GM19324 (cell line): ENCODE results near the gene ISG15.
"Not testable (repeated sequence)": the region's sequence is repeated elsewhere in the genome, so short reads cannot be mapped to it uniquely, and the experiment has no call there.

Source experiments
- ATAC-seq: cut with Tn5 transposase; IDR thresholded peaks from one replicate; pipeline ENCODE4 v1.9.1; 2021; ENCODE audit warnings: mild to moderate bottlenecking, moderate library complexity; ENCODE audit not compliant: unreplicated experiment, low FRiP score

The ISG15 gene

GRCh38 chr1:992362-992761 lies 20.9 kb upstream of the ISG15 start:
- no peak for ATAC-seq

DNA sequence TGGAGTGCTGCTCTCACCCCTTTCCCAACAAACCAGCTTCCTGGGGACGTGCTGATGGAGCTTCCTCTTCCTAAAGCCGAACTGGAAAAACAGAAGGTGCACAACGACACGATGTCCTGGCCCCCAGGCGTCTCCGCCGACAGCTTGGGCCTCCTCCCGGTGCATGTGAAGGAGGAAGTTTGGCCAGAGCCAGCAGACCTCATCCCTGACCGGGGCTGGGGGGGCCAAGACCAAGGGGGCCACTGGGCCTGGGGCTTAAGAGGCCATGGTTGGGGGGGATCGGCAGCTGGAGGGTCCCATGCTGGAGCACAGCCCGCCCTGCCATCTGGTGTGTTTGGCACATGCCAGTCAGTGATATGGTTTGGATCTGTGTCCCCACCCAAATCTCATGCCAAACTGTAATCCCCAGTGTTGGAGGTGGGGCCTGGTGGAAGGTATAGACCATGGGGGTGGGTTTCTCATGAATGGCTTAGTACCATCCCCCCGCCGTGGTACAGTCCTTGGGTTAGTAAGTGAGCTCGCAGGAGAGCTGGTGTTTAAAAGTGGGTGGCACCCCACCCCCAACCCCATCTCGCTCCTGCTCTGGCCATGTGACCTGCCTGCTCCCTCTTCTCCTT lies 19.8 kb upstream of the ISG15 start:
- ATAC-seq: no peak

DNA sequence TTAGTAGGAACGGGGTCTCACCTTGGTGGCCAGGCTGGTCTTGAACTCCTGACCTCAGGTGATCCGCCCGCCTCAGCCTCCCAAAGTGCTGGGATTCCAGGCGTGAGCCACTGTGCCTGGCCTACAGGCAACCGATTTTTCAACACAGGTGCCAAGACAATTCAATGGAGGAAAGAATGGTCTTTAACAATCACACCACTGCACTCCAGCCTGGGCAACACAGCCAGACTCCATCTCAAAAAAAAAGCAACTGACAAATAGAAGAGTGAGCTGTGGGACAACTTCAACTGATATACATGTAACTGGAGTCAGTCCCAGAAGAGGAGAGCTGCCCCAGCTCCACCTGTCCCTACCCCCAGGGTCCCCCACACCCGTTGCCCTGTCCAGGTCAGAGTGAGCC lies 18.8 kb upstream of the ISG15 start:
- not testable (repeated sequence) for ATAC-seq

- no peak for ATAC-seq
Observed at GRCh38 chr1:995665-996633, 17.3 kb upstream of the ISG15 start.

DNA sequence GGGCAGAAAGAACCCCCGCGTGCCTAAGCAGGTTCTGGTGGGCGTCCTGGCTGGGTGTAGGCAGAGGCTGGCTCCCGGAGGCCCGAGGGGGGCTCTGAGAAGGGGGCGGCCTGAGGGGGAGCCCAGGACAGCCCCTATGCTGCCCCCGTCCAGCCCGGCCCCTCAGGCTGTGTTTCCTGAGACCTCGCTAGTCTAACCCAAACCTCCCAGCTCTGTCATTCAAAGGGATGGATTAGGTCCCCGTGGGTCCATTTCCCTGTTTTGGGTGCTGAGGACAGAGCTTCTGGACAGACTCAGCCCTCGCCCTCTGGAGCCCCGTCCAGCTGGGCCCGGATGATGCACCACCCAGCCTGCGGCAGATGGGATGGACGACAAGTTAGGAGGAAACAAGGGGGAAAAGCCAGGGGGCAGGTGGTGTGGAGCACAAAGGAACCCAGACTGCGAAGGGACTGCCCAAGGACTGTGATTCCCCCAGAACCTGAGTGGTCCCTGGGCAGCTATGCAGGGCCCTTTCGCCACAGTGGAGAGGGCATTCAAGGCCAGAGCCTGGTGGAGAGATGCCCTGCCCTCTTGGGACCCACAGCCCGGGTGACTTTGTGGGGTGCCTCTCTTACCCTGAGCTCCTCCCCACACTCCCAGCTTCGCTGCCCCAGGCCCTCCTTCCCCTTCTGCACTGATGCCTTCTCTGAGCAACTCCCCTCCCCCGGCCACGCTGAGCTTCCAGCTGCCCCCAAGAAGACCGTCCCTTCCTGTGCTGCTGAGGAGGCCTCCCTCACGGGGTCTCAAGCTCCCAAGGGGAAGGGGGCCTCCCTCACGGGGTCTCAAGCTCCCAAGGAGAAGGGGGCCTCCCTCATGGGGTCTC lies 16.2 kb upstream of the ISG15 start:
- ATAC-seq: no peak

GRCh38 chr1:997713-997992 lies 15.6 kb upstream of the ISG15 start:
- ATAC-seq: no peak

DNA sequence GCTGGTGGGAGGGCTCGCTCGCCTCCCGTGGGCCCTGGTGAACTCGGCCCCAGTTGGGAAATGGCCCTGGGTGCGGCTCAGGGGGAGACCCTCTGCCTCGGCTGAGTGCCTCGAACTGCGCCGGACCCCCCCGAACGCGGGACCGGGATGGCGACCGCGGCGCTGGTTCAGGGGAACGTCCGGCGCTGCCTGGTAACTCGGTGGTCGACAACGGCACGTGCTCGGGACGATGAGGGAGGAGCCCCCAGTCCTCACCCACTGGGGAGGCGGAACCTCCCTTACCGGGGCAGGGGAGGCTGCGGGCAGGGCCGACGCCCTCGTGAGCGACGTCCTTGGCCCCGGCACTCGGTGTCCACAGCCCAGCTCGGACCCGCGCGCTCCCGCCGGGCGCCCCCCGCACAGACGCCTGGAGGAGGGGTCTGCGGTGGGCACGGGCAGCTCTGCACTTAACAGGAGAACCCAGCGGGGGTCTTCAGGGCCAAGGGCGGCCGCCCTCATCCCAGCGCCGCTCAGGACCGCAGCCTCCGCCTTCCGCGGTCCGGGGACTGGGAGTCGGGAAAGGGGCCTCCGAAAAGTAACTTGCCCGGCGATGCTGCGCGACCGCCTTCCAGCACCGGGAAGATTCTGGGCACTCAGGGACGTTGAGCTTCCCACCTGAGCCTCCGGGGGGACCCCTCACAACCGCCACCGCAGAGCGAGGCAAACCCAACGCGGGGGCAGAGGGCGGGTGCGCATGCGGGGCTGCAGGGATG lies 15.1 kb upstream of the ISG15 start:
- no peak for ATAC-seq

DNA sequence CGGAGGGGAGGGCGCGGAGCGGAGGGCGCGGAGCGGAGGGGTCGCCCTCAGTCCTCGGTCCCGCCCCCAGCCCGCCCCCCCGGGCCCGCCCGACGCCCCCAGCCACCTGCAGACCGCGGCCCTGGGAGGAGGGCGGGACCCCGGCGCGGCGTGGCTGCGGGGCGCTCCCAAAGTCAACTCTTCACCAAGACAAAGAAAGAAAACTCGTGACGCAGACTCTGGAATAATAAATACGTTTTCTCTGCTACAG lies 14.6 kb upstream of the ISG15 start:
- ATAC-seq: no peak

DNA sequence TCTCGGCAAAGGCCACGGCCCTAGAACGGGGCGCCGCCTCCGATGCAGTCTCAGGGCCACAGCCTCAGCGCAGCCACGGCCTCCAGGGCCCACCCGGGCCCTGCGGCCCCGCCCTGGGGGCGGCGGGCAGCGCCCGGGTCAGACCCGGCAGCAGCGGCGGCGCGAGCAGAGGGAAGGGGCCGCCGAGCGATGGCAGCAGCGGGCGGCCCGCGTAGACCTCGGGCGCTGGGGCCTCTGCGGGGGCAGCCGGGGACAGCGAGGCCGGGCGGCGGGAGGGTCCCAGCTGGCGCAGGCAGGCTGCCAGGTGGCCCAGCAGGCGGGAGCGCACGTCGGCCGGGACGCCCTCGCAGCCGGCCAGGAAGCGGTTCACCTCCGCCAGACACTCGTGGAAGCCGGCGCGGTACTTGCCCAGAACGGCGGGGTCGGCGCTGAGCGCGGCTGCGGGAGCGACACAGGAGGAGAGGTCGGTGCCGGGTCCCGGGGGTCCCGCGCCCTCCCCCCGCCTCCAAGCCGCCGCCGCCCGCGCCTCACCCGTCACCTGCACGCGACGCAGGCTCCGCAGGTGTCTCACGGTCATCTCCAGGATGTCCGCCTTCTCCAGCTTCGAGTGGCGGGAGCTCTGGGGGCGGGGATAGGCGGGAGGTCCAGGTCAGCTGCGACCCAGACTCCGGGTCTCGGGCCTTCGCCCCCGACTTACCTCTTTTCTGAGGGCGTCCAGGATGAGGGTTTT lies 14.1 kb upstream of the ISG15 start:
- no peak for ATAC-seq

GRCh38 chr1:999725-1000356 lies 13.5 kb upstream of the ISG15 start, which contains the start of gene HES4:
TSS of gene HES4 (minus strand) at chr1:1000097. CDS start at chr1:999973, 124 bp downstream.
- ATAC-seq: peak; percentile 40

- peak; percentile 11 for ATAC-seq
Observed at GRCh38 chr1:1000357-1001056, 12.8 kb upstream of the ISG15 start.

- ATAC-seq: no peak
Observed at GRCh38 chr1:1001057-1001783, 12.1 kb upstream of the ISG15 start.

- no peak for ATAC-seq
Observed at GRCh38 chr1:1003618-1004419, 9.5 kb upstream of the ISG15 start.

- no peak for ATAC-seq
Observed at GRCh38 chr1:1004420-1004779, 8.9 kb upstream of the ISG15 start.

DNA sequence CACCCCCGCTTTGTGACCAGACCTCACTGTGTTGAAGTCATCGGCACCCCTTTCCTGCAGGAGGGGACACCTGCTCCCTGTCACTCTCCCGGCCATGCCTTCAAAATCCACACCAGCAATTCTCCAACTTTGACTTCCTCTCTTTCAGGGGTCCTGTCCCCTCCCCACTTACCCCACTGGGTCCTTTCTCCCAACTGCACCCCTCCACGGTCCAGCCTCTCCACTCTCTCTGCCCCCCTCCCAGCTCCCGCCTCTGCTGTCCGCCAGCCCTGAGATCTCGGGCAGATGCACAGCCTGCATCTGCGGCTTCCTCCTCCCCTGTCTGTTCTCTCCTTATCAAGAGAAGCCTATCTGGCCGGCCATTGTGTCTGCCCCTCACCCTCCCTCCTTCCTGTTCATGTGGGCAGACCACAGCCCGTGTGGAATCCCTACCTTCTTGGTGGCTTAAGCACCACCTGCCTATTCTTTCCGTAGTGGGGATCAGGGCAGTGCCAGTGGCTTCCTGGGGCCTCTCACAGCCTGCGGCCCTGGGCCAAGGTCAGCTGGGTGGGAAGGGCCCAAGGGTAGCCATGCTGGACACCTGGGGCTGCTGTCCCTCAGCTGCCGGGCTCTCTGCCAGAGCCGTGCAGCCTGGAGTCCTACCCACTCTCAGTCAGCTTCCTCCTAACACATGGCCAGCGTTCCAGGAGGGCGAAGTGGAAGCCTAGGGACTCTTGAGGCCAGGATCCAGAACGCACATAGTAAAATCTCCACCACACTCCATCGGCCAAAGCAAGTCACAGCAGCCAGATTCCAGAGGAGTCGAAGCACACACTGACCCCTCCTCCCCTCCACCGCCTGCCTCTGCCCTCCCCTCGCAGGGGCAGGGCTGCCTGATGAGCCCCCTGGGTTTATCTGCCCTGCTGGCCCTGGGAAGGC lies 8.3 kb upstream of the ISG15 start:
- no peak for ATAC-seq

GRCh38 chr1:1005774-1006304 lies 7.5 kb upstream of the ISG15 start:
- ATAC-seq: no peak
